HEK293T (cell line): ENCODE results near the gene PARD6A.

Experiments
- CTCF ChIA-PET: fragments of 350-600 bp; formaldehyde crosslinking; extraction: SDS; loops from one replicate; lab custom pipeline; 2021; ENCODE audit warnings: antibody characterized with exemption, inconsistent platforms; lab: Yijun Ruan, JAX
- POLR2A ChIA-PET: fragments of 350-600 bp; formaldehyde crosslinking; extraction: SDS; loops from one replicate; lab custom pipeline; 2020; ENCODE audit warnings: antibody characterized with exemption, inconsistent platforms; lab: Yijun Ruan, JAX
- DNase-seq: peaks from one replicate; pipeline ENCODE4 v3.0.0; 2012; ENCODE audit warnings: mixed read lengths; ENCODE audit errors: extremely low spot score
- ARNT ChIP-seq: fragments of 450-650 bp; IDR thresholded peaks from 2 replicates; pipeline ENCODE4 v1.6.1; 2017; ENCODE audit warnings: mild to moderate bottlenecking
- BHLHE40 ChIP-seq: fragments of 450-650 bp; IDR thresholded peaks from 2 replicates; pipeline ENCODE4 v1.6.1; 2016; ENCODE audit warnings: mild to moderate bottlenecking, moderate library complexity, borderline replicate concordance
- CTBP1 ChIP-seq: fragments of 450-650 bp; IDR thresholded peaks from 2 replicates; pipeline ENCODE4 v1.6.1; 2016; ENCODE audit warnings: borderline replicate concordance
- ELF4 ChIP-seq: fragments of 450-650 bp; IDR thresholded peaks from 2 replicates; pipeline ENCODE4 v1.6.1; 2017; ENCODE audit warnings: antibody characterized with exemption
- FOXA1 ChIP-seq: fragments of 450-650 bp; IDR thresholded peaks from 2 replicates; pipeline ENCODE4 v1.6.1; 2016; ENCODE audit warnings: mild to moderate bottlenecking
- FOXK2 ChIP-seq: fragments of 450-650 bp; IDR thresholded peaks from 2 replicates; pipeline ENCODE4 v1.6.1; 2016; ENCODE audit warnings: mild to moderate bottlenecking
- FOXM1 ChIP-seq: fragments of 450-650 bp; IDR thresholded peaks from 2 replicates; pipeline ENCODE4 v1.6.1; 2017; ENCODE audit warnings: mild to moderate bottlenecking, borderline replicate concordance
- HDGF ChIP-seq: fragments of 450-650 bp; IDR thresholded peaks from 2 replicates; pipeline ENCODE4 v1.6.1; 2017; ENCODE audit warnings: antibody characterized with exemption, borderline replicate concordance
- L3MBTL2 ChIP-seq: fragments of 450-650 bp; conservative IDR thresholded peaks from 2 replicates; pipeline ENCODE4 v1.6.1; 2016; ENCODE audit warnings: mild to moderate bottlenecking
- LEF1 ChIP-seq: fragments of 450-650 bp; IDR thresholded peaks from 2 replicates; pipeline ENCODE4 v1.6.1; 2017; ENCODE audit warnings: mild to moderate bottlenecking, borderline replicate concordance
- NFRKB ChIP-seq: fragments of 450-650 bp; IDR thresholded peaks from 2 replicates; pipeline ENCODE4 v1.6.1; 2016; ENCODE audit warnings: mild to moderate bottlenecking, moderate library complexity
- PKNOX1 ChIP-seq: fragments of 450-650 bp; IDR thresholded peaks from 2 replicates; pipeline ENCODE4 v1.6.1; 2016
- SP1 ChIP-seq: fragments of 450-650 bp; IDR thresholded peaks from 2 replicates; pipeline ENCODE4 v1.6.1; 2017
- SUZ12 ChIP-seq: fragments of 450-650 bp; IDR thresholded peaks from 2 replicates; pipeline ENCODE4 v1.6.1; 2016; ENCODE audit warnings: mild to moderate bottlenecking
- TARDBP ChIP-seq: fragments of 450-650 bp; IDR thresholded peaks from 2 replicates; pipeline ENCODE4 v1.6.1; 2016
- ZNF384 ChIP-seq: fragments of 450-650 bp; IDR thresholded peaks from 2 replicates; pipeline ENCODE4 v1.6.1; 2016

Gene PARD6A

GRCh38 chr16:67661101-67661761 lies 471 bp downstream of the PARD6A start:
- ChIA-PET CTCF (interaction anchor here (1.5 to 2.5 kb wide), 2 partner anchors 114 to 140 kb away, joined by 6 to 13 read pairs; no protein-coding TSS in a partner anchor), POLR2A (interaction anchor here (1.0 to 2.3 kb wide), 4 partner anchors 61 to 225 kb away, joined by 3 to 19 read pairs (median 4); partner anchors contain the start of gene CTCF)
- no peak for DNase-seq
- TF ChIP-seq SUZ12 (no peak), FOXA1 (no peak), NFRKB (no peak), ZNF384 (no peak), PKNOX1 (no peak), LEF1 (no peak), CTBP1 (no peak), FOXK2 (no peak), TARDBP (no peak), BHLHE40 (no peak), HDGF (no peak), L3MBTL2 (no peak), FOXM1 (no peak), ELF4 (no peak), ARNT (no peak), SP1 (no peak)

GRCh38 chr16:67661886-67662652 lies 1.3 kb downstream of the PARD6A start:
- CTCF ChIA-PET: interaction anchor here (0.6 to 2.5 kb wide), 2 partner anchors 141 to 204 kb away, joined by 4 to 13 read pairs; no protein-coding TSS in a partner anchor

GRCh38 chr16:67662653-67663010 lies 1.9 kb downstream of the PARD6A start:
- no peak for DNase-seq
- POLR2A ChIA-PET: interaction anchor here (1.4 to 2.2 kb wide), 2 partner anchors 142 to 575 kb away, joined by 3 to 7 read pairs; no protein-coding TSS in a partner anchor
- TF ChIP-seq FOXK2 (no peak), FOXA1 (no peak), SP1 (no peak), SUZ12 (no peak), NFRKB (no peak), ARNT (no peak), CTBP1 (no peak), FOXM1 (no peak), L3MBTL2 (no peak), ELF4 (no peak), ZNF384 (no peak), LEF1 (no peak), TARDBP (no peak), HDGF (no peak), BHLHE40 (no peak), PKNOX1 (no peak)
- CTCF ChIA-PET: interaction anchor here (0.6 to 1.6 kb wide), 5 partner anchors 12 to 734 kb away, joined by 3 to 6 read pairs (median 5); no protein-coding TSS in a partner anchor

More at GRCh38 chr16:67661886-67662652, 1.3 kb downstream of the PARD6A start:
- POLR2A ChIA-PET: interaction anchor here (1.4 to 2.2 kb wide), 2 partner anchors 141 to 575 kb away, joined by 3 to 7 read pairs; no protein-coding TSS in a partner anchor
- TF ChIP-seq FOXM1 (no peak), TARDBP (no peak), CTBP1 (no peak), HDGF (no peak), SUZ12 (no peak), SP1 (no peak), ZNF384 (no peak), ELF4 (no peak), L3MBTL2 (no peak), FOXK2 (no peak), LEF1 (no peak), PKNOX1 (no peak)
- no peak for DNase-seq

GRCh38 chr16:67663151-67663876 lies 2.6 kb downstream of the PARD6A start:
- CTCF ChIA-PET: interaction anchor here (0.6 to 1.6 kb wide), 5 partner anchors 10 to 735 kb away, joined by 3 to 7 read pairs (median 6); no protein-coding TSS in a partner anchor
- DNase-seq: no peak
- TF ChIP-seq SUZ12: no peak
- no peak for TF ChIP-seq CTBP1
- TF ChIP-seq NFRKB: no peak
- no peak for TF ChIP-seq FOXK2
- no peak for TF ChIP-seq TARDBP
- TF ChIP-seq PKNOX1: no peak
- TF ChIP-seq LEF1: no peak
- no peak for TF ChIP-seq HDGF
- POLR2A ChIA-PET: interaction anchor here (1.4 to 2.2 kb wide), 2 partner anchors 142 to 574 kb away, joined by 3 to 7 read pairs; no protein-coding TSS in a partner anchor
